KG1 (cell line): ENCODE results near the gene FANCI.

Source experiments
- DNase-seq: peaks from one replicate; lab custom pipeline; 2025; lab: John Stamatoyannopoulos, UW

FANCI gene

GRCh38 chr15:89243691-89244573, at the start of gene FANCI:
TSS of gene FANCI (plus strand) at chr15:89243979. CDS start at chr15:89247648, 3,669 bp downstream.
- peak; percentile 79 for DNase-seq

- DNase-seq: no peak
Measured at GRCh38 chr15:89194608-89195007, 49.2 kb upstream of the FANCI start.

GRCh38 chr15:89195836-89196235, 47.9 kb upstream of the FANCI start:
- DNase-seq: no peak

DNA sequence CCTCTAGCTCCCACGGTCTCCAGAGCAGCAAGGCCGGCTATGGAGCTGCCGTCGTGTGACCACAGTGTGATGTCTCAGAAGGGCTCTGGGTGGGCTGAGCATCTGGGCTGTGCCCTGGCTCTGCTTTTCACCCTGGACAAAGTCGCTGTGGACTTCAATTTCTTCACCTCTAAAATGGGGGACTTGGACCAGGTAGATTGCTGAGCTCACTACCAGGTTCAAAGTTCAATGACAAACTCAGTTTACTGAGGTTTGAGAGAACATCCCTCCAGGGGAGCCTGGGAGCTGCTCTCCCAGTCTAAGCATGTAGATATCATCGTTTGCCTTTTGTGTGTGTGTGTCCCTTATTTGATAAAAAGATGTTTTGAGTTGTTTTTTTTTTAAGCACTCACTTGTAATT, 47.5 kb upstream of the FANCI start:
- DNase-seq: no peak

- DNase-seq: no peak
Measured at GRCh38 chr15:89196994-89197393, 46.8 kb upstream of the FANCI start.

- no peak for DNase-seq
Measured at GRCh38 chr15:89197503-89197971, 46.2 kb upstream of the FANCI start.

DNA sequence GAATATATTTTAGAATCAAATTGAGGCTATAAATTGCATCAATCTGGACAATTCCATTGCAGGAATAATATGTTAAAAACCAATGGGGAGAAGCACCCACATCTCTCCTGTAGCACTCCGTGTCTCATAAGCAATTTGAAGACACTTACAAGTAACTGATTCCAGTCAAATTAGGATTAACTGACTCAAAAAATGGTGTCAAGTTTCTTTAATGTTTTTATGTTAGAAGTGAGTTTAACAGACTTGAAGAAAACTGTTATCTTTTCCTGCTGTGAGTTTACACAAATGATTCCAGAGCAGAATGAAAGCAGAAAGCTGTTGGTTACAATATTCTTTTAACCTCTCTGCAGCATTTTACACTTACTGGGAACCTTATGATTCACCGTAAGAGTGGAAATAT, 45.6 kb upstream of the FANCI start:
- no peak for DNase-seq

- DNase-seq: no peak
Measured at GRCh38 chr15:89198934-89199333, 44.8 kb upstream of the FANCI start.

DNA sequence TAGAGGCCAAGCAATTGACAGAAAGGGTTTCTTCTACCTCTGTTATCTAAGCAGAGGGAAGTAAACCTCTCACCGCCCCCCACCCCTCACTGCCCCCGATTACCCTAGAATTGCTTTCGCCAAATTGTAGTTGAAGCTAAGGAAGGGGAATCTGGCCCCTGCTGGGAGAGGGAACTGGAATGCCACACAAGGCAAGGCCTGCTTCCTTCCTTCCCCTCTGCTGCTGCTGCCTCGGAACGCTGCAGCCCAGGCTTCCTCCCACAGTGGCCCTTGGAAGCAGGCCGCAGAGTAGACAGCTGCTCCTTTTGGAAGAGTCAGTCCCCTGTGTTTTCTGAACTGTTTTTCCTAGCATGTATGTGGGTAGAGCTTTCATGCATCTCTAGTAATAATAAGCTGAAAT, 44.0 kb upstream of the FANCI start:
- DNase-seq: no peak

DNA sequence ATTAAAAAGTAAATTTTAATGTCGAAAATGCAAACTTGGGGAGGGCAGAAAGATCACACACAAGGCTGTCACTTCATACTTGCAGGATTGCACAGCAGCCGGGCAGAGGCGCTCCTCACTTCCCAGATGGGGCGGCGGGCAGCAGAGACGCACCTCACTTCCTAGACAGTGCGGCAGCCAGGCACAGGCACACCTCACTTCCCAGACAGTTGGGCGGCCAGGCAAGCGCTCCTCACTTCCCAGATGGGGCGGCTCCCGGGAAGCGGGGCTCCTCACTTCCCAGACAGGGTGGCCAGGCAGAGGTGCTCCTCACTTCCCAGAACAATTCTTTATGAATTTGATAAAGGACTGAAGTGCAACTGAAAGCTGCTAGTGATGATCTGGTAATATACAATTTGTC, 43.6 kb upstream of the FANCI start:
- no peak for DNase-seq

GRCh38 chr15:89201465-89202005, 42.2 kb upstream of the FANCI start:
- no peak for DNase-seq

GRCh38 chr15:89203705-89204273, 40.0 kb upstream of the FANCI start:
- DNase-seq: peak; percentile 11

GRCh38 chr15:89205991-89206585, 37.7 kb upstream of the FANCI start:
- no peak for DNase-seq

DNA sequence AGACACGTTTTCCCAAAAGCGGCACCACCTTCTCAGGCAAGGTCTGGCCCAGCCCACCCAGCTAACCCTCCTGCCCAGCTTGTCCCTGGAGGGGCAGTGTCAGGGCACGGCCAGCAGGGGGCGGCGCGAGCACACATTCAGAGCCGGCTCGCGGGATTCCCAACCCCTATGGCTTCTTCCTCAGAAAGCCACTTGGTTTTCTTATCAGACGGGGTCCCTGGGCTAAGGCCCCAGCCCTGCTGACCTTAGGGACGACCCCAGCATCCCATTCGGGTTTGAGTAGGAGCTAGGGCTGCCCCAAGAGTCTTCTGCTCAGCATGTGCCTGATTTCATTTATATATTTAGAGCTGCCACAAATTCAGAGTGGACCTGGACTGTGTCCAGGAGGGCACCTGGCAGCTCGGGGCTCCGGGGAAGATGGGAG, 36.9 kb upstream of the FANCI start:
- peak; percentile 41 for DNase-seq

- no peak for DNase-seq
Measured at GRCh38 chr15:89208256-89208655, 35.5 kb upstream of the FANCI start.

DNA sequence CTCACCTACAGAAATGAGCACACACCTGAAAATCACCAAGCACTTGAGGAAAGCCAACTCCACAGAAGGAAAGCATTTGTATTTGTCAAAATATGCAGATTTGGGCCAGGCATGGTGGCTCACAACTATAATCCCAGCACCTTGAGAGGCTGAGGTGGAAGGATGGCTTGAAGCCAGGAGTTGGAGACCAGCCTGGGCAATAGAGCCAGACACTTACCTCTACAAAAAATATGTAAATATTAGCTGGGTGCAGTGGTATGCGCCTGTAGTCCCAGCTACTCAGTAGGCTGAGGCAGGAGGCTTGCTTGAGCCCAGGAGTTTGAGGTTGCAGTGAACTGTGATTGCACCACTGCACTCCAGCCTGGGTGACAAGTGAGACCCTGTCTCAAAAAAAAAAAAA, 34.7 kb upstream of the FANCI start:
- DNase-seq: no peak

DNA sequence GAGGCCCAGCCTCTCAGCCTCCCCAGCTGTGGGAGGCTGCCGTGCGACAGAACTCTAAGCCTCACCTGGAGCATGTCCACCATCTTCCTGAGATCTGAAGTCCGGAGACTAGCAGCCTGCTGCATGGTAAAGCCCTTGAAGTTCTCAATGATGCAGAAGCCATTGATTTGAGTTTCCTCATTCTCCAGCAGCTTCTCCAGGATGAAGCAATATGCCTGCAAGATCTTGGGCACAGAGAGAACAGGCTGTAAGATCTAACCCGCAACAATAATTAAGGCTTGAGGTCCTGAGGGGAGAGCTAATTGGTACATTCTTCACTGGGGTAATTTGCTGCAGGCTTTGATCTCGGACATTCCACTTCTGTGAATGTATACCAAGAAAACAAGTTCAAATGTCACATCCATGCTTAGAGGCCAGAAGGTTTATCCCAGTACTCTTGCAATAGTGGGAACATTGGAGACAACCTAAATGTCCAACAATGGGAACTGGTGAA, 32.1 kb upstream of the FANCI start:
- DNase-seq: no peak

DNA sequence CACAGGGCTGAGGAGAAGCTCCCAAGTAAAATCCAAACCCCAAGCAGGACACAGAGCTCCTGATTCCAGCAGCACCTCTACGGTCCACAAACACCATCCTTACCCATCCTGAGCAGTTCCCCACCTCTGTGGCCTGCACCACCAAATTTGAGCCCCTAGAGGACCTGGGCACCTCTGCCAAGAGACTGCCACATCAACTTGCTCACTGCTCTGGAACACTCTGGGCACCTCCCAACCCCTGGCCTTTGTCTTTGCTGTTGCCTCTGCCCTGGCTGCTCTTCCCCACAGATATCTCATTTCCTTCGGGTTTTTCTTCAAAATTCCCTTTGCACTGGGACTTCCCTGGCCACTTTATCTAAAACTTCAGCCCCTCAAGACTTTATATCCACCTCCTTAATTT, 28.2 kb upstream of the FANCI start:
- DNase-seq: no peak

DNA sequence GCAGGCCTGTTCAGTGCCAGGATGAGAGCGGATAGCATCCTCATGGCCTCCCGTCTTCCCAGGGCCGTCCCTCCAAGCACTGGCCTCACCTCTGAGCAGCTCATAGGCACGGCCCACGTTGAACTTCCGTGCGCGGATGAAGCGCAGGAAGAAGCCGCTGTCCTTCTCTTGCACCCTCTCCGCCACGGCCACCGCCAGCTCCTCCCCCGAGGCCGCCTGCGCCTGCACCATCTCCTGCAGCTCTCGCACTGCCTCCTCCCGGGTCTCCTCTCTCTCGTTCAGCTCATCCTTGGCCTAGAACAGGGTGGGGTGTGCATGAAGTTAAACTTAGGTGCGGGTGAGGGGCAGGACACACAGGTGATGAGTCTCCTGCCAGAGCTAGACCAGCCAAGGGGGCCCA, 26.7 kb upstream of the FANCI start:
- no peak for DNase-seq

- no peak for DNase-seq
Measured at GRCh38 chr15:89217686-89218376, 25.9 kb upstream of the FANCI start.

GRCh38 chr15:89218531-89218930, 25.2 kb upstream of the FANCI start:
- DNase-seq: no peak

- DNase-seq: no peak
Measured at GRCh38 chr15:89221543-89221942, 22.2 kb upstream of the FANCI start, which contains the start of gene RLBP1. TSS of gene RLBP1 (minus strand) at chr15:89221579. CDS start at chr15:89218975, 2,604 bp downstream.
